IPS DF 4.7 (cell line): ENCODE results near the gene ARID1B.

Experiments used
- DNase-seq: peaks from one replicate; pipeline ENCODE4 v3.0.0-alpha.2; 2013; ENCODE audit warnings: low spot score; ENCODE audit errors: extremely low read depth

Gene ARID1B

DNA sequence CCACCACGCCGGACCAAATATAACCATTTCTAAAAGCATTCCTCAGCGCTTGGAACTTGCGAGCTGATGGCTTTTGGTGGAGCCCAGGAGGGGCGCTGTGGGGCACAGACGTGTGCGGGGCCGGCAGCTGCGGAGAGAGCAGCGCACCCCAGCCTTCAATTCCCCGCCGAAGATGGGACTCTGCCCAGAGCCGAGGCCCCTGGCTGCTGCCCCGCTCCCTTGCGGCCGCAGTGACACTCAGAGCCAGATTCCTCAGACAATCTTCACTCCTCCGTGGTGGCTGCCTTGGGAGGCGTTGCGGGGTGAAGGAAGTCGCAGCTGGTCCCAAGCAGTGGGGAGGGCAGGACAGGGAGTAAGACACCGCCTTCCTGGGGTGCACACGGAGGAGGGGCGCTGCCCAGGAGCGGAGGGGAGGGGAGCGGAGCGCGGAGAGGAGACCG is 458.4 kb downstream of the ARID1B start:
- no peak for DNase-seq

DNA sequence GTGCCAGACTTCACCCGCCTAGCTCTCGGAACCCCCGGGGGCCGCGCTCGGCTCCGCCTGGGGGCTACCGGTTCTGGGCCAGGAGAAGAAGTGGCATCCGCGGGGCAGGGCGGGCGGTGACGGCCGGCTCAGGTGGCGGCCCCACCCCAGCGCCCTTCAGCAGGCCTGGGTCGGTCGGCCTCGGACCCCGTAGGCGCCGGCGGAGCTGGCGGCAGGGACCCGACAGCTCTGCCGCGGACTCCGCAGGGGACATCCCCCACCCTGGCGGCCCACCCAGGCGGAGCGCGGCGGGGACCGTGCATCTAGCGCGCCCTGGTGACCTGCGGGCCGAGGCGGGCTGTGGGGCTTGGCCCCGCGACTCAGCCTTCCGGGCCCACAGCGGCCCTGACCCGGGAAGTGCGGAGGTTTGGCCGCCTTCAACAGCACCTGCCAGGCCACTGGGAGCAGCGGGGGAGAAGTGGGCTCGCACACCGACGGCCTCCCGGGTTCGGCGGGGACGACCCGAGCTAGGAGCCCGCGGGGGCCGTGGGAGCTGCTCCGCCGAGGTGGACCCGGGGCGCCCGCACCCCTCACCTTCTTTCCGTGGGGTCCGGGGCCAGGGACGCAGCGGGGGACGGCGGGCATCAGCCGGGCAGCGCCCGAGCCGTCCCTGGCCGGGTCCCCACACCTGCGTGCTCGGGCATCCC is 459.0 kb downstream of the ARID1B start:
- DNase-seq, result no peak

DNA sequence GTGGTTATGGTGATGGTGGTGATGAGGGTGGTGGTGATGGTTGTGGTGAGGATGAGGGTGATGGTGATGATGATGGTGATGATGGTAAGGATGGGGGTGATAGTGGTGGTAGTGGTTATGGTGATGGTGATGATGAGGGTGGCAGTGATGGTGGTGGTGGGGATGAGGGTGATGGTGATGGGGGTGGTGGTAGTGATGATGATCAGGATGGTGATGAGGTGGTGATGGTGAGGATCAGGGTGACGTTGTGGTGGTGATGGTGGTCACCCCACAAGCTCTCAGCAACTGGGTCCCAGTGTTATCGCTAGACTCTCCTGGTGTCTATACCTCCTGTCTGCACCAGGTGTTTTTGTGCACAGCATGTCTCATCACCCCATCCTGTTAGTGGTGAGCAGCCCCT is 461.2 kb downstream of the ARID1B start:
- no peak for DNase-seq

DNA sequence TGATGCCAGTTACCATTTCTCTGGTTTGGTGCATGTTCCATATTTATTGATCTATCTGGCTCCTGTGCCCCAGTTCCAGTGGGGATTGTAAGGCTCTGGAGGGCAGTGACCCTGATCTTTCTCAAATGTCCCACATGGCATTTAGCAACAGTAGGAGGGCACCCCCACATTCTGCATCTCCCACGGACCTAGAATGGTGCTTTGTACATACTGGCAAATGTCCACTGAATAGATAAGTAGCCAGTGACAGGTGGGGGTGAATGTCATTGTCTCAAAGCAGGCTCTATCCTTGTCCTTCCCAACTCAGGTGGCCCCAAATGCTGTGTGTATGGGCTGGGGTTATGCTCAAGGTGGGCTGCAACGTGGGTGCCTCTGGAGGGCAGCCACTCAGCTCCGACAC is 462.0 kb downstream of the ARID1B start:
- DNase-seq, result no peak

DNA sequence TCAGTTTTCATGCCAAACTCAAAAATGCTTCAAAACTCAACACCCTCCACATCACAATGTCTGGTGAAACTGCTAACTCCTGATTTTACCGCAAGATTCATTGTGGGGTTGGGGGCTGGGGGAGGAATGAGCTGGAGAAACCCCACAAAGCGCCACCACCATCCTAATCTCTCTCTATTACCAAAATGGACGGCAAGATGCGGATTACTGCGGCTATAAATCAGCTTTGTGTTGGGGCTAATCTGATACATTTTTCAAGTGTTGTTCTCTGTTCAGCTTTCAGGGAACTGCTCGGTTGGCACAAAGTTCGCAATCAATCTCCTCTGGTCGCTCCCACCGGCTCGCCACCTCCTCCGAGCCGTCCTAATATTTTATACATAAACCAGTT is 462.5 kb downstream of the ARID1B start:
- no peak for DNase-seq

DNA sequence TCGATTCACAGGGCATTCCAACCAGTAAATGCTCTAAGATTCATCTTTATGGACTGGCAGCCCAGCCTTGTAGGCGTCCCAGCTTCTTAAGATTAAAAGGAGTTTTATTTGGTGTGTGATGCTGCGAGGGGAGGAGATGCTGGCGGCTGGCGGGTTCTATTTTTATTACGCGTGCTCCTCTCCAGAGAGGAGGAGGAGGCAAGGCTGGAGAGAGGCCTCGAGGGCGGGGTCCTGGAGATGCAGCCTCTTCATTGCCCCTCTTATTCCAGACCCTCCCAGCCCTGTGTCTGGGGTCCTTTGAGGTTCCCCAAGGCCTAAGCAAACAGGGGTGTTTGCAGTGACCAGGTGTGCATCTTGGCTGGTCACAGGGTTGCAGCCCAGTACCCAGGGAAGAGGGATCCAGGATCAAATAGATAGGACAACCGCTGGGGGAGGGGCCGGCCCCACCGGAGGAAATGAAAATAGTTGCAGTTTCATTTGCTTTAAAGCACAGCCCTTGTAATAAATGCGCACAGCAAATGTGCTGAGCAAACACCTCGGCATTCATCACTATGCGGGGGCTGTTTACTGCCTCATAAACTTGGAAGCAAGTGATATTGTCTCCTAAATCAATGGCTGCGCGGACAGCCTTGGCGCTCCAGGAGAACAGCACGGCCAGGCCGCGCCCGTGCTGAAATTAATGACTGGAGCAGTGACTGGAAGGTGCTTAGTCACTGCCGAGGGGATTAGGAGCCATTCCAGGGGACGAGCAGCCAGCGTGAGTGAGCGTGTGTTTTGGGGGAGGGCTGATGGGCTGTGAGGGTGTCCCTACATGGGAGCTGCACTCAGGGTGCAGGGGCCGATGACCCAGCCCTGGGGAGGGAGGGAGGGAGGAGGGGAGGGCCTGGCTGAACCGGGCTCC is 463.1 kb downstream of the ARID1B start:
- no peak for DNase-seq

DNA sequence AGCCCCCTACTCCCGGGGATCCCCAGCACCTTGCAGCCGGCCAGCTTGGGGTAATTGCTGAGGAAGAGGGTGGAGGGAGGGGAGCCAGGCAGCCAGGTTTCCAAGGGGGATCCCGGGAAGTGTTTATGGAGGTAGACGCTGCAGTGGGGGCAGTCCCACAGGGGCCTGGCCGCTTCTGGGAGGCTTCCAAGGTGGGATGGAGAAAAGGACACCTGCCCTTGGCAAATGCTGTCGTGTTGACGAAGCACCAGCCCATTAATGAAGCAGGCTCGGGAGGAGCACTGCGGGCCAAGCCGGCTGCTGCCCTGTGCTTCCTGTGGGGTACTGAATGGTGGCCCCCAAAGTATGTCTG is 463.8 kb downstream of the ARID1B start:
- DNase-seq, result no peak

DNA sequence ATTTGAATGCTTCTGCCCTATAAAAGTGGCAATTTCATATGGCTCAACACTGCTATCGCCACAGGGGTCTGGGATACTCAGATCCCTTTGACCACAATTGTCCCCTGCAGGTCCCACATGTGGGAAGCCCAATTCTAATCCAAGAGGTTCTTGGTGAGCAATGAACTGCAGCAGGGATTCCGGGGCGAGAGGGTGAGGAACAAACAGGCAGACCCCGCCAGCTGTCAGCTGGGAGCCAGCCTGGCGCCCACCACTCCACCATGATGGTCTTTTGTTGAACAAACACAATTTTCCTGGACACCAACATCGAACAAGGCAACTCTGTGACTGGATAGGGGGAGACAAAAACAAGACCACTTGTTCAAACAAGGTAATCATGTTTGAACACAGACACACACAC is 465.6 kb downstream of the ARID1B start:
- no peak for DNase-seq

DNA sequence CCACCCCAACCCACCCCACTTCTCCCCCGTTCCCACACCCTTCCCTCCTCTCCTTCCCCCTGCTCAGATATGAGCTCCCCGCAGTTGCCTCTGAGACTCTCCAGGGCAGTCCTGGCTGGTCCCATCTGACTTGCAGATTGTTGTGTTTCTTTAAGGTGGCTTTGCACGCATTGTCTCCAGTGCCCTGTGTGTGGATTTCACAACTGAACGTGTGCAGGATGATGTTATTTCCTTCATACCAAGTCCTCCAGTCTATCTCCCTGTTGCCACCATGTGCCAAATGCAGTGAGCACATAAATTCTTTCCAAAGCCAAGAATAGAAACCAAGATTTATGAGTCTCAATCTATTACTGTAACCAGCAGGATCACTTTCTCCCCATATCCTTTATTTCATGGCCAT is 467.0 kb downstream of the ARID1B start:
- DNase-seq, result no peak

DNA sequence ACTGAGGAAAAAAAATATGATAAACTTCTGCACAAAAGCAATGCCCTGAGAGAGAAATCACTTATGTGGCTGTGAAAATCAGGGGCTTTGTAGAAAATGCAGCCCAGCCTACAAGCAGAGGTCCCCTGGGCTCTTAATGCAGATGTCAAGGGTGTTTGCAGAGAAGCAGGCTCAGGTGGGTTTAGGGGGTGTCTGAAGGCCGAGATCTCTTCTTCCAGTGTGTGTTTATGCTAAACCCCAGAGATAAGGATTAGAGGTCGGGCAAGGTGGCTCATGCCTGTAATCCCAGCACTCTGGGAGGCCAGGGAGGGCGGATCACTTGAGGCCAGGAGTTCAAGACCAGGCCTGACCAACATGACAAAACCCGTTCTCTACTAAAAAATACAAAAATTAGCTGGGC is 467.6 kb downstream of the ARID1B start:
- DNase-seq, result no peak

DNA sequence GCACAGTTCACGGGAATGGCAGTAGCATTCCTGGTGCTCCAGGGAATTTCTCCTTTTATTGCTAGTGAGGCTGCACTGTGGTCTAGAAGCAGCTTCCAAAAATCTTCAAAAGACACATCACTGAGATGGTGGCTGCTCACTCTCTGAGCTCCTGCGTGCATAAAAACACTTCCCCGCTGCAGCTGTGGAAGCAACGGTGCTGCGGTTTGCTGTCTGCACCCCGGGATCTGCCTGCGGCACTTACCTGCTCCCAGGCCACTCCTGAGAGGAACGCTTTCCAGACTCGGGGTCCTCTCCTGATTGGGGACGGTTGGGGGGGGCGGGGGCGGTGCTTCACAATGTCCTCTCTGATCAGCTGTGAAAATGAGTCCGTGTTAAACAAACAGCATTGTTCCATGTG is 468.3 kb downstream of the ARID1B start:
- DNase-seq, result no peak

DNA sequence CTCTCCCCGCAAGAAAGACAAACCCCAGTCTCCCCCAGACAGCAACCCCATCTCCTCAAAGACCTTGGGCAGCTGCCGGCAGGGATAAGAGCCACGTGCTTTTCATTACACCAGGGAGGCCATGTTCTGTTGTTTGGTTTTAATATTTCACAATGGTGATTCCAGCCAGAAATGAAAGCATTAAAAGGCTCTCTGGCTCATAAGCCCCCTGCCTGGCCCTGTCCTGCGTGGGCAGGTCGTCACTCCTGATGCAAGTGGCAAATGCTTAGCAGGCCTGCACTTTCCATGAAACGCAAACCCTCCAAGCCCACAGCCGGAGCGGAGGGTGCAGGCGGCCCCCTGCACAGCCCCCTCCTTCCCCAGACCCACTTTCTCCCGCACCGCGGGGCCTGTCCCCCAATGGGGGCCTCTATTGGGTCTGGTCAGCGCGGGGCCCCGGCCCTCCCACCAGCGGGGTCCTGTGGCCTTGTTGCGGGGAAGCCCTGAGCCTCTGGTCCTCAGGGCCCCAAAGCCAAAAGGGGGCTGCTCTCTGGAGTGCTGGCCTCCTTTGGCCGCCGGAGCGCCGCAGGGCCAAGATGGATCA is 469.0 kb downstream of the ARID1B start:
- no peak for DNase-seq

DNA sequence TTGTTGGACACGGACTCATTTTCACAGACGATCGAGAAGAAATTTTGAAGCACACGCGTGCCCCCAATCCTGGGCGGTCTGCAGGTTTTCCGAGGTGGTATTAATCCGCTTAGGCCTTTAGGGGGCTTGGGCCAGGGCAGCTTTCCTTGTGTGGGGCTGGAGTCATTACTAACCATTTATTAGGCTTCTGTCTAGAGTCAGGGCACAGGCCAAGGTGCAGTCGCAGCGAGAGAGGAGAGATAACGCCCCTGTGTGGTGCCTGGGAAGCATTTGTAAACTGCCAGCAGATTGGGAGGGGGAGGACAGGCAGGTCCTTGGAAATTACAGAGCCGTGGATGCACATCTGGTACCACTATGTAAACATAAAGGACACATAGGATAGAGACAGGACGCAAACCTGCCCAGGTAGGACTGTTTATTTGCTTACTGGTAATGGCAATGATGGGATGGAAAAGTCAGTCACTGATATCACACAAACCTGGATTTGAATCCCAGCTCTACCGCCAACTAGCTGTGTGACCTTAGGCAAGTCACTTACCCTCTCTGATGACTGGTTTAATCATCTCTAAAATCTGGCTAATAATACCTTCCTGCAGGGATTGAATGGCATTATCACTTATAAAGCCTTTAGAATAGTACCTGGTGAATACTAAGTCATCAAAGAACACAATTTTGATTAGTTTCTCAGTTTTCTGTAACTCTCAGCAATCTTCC is 469.8 kb downstream of the ARID1B start:
- no peak for DNase-seq

DNA sequence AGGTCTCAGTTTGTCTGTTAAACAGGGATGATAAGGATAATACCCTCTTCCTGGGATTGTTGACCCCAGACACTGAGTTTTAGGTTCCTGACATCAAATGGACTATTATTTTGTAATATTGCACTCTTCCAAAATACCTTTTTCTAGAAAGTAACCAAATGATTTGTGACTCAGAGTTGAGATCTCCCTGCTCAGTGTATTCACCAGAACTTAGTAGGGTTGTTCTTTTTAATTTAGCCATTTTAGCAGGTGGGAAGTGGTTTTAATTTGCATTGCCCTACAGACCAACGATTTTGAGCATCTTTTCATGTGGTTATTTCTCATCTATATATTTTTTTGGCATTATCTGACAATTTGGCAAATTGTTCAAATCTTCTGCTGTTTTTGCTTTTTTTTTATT is 471.1 kb downstream of the ARID1B start:
- DNase-seq, result no peak

DNA sequence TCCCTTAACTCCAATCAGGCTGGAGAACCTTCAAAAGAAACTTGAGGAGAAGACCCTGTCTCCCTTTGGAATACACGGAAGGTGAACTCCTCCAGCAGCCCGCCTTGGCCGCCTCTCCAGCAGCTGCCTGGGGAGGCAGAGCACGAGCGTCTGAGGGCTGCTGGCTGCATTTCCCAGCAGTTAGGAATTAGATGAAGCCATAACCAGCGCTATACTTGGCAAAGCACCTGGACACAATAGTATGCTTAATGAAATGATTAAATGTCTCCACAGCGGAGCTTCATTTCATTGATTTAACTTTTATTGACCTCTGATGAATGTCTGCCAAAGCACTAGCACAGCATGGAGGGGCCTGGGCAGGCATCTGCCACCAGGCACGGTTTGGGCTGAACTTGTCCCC is 472.6 kb downstream of the ARID1B start:
- no peak for DNase-seq

DNA sequence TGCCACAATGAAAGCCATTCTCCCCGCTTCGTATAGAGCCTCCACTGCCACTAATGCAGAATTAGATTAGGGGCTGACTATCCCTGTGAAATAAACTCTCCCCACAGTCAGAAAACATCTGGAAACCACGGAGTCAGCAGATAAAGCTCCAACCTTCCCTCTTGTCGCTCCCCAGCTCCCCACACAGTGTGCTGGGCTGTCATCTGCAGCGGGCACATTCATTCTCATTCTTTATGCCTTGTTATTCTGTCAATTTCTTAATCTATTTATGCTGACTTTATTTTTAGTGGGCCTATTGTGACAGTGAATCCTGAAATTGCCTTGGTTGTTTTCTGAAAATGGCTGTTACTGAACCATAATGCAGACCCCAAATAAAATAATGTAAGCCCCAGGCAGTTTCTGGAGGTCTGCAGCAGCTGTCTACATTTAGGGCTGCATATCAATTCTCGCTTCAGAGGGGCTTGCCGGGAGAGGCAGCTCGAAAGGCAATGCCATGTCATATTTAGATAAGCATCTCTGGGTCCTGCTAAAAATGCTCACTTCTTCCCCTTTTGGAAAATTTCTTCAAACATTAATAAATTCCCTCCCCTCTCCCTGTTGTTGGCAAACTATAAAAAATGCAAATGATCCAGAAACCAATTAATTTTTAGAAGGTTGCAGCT is 474.5 kb downstream of the ARID1B start:
- DNase-seq, result no peak

DNA sequence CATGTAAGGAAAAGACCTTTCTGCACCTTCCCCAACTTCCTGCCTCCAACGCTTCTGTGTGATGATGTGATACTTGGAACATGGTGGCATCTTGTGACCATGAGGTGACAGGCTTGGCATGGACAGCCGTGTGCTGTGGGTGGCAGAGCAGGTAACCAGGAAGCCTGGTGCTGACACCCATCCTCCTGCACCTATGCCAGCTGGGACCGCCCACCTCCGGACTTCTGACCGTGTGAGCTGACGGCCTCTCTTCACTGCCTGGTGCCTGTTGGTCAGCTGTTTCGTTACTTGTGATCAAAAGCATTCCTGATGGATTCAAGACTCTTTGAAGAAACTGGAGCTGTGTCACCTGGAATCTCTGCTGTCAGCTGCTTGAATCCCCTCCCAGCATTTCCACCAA is 475.8 kb downstream of the ARID1B start:
- no peak for DNase-seq

DNA sequence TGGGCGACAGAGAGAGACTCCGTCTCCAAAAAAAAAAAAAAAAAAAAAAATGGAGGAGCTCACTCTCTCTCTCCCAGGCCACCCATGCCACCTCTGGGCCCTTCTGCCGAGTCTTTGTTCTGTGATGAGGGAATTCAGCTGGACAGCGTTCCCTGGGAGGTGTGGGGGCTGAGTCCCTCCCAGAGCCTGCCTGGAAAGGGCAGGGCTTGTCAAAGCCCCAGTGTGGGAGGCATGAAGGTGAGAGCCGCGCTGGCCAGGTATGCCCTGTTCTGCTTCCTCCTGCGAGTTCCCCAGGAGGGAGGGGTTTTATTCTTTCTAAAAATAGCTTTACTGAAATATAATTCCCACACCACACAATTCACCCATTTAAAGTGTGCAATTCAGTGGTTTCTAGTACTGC is 476.5 kb downstream of the ARID1B start:
- no peak for DNase-seq

DNA sequence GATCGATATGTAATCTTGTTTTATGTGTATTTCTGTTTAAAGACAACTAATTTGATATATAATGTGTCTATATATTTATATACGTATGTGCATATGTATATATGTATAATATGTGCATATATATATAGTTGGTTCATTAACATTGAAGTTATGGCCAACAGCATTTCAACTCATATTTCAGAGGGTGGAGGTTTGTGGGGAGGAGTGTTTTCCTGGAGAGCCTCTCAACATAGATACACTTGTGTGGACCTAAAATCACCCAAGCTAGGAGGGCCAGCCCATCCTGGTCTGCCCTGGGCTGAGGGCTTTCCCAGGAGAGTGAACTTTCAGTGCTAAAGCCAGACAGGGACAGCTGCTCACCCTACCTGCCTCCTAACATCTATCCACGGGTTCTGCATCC is 477.4 kb downstream of the ARID1B start:
- no peak for DNase-seq

DNA sequence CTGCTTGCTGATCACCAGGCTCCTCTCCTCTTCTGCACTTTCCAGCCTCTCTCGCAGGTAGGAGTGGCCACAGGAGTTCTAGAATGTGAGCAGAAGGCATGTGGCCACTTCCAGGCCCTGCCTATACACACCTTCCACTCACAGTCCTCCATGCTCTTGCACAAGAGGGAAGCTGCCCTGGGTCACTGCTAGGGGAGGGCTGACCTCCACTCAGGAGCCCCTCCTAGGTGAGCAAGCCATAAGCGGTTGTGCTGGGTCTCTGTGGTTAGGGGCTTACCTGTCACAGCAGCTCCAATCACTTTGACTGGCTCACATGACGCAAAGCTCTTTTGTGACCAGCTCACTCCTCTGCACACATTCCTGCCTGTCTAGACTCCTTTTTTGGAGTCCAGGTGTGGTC is 477.9 kb downstream of the ARID1B start:
- no peak for DNase-seq

DNA sequence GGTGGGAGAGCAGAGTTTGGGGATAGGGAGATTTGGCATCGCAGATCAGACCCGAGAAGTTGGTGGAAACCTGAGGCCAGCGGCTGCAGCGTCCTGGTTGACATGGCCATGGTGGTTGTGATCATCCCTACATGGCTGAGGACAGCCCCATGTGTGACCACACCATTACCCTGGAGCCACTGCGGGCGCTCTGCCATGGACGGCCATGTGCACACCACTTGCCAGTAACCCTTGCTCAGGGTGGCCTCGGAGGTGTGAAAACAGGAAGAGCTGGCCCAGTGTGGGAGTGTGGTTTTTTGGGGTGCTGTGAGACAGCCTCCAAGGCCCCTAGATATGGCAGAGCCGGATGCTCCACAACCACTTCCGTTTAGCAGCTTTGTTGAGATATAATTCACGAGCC is 481.7 kb downstream of the ARID1B start:
- DNase-seq, result no peak

DNA sequence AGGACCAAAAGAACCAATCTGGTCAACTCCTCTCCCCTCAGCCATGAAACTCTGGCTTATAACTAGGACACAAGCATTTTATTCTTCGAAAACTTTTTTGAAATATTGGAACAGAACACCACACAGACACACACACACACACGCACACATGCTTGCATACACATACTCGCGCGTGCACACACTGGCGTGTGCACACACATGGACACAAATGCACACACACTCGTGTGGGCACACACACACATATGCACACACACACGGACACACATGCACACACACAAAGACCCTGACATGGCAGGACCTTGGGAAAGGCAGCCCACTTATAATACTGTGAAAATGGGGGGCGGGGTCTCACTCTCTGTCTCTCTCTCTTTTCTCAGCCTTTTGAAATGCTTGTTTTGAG is 482.3 kb downstream of the ARID1B start:
- DNase-seq, result no peak
